ENCODE data around the gene KIF5C. TPM values are rescaled to one million over a fixed set of nuclear protein-coding genes. Genes with fewer than 3 reads are reported as not detected.

Gene KIF5C
- total RNA-seq, 4 donors from 2014 or later = 0.75 to 3.2 (median 2.3) TPM

- WGBS, 2 donors (ENCODE audit: low coverage in 1 of 2) = 83 to 91% methylated on average over 4 to 5 of the region's 5 CpGs
- Histone ChIP-seq H3K36me3 (no peaks in the 10 kb centered on the region), H3K27ac (no peak overlapping the region), H3K4me1 (no peaks in the 10 kb centered on the region), H3K4me3 (no peak overlapping the region), H3K9me3 (no peaks in the 10 kb centered on the region), H3K27me3 (no peaks in the 10 kb centered on the region)
- intact Hi-C loops (cut with DNase I; ENCODE audit: low total_unique reads) = no loop called here
- TF ChIP-seq, protein P1, sequence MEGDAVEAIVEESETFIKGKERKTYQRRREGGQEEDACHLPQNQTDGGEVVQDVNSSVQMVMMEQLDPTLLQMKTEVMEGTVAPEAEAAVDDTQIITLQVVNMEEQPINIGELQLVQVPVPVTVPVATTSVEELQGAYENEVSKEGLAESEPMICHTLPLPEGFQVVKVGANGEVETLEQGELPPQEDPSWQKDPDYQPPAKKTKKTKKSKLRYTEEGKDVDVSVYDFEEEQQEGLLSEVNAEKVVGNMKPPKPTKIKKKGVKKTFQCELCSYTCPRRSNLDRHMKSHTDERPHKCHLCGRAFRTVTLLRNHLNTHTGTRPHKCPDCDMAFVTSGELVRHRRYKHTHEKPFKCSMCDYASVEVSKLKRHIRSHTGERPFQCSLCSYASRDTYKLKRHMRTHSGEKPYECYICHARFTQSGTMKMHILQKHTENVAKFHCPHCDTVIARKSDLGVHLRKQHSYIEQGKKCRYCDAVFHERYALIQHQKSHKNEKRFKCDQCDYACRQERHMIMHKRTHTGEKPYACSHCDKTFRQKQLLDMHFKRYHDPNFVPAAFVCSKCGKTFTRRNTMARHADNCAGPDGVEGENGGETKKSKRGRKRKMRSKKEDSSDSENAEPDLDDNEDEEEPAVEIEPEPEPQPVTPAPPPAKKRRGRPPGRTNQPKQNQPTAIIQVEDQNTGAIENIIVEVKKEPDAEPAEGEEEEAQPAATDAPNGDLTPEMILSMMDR (IDR thresholded peaks at IDR 0.05) = no peak
- no peak for TF ChIP-seq EP300 (IDR thresholded peaks at IDR 0.05; ENCODE audit: low read depth)
- TF ChIP-seq POLR2AphosphoS5 (IDR thresholded peaks at IDR 0.05) = no peak
- TF ChIP-seq POLR2A (IDR thresholded peaks at IDR 0.05) = no peak
- in situ Hi-C loops (cut with MboI; ENCODE audit: low pct_ligation_motif_present in 1 of 4, low pct_unique_long_range_greater_than_20kb in 1 of 4, low sequenced_read_pairs in 3 of 4) = no loop called here
- DNase-seq = no peak
These were observed 60.8 kb downstream of the KIF5C start for GRCh38 chr2:148935791-148936190.

- in situ Hi-C loops (cut with MboI; ENCODE audit: low pct_ligation_motif_present in 1 of 4, low pct_unique_long_range_greater_than_20kb in 1 of 4, low sequenced_read_pairs in 3 of 4) (no loop called here), intact Hi-C loops (cut with DNase I; ENCODE audit: low total_unique reads) (no loop called here)
- no peaks in the 10 kb centered on the region for H3K9me3 ChIP-seq
- H3K4me3 ChIP-seq = no peak overlapping the region
- TF ChIP-seq, protein P1 (IDR thresholded peaks at IDR 0.05) = no peak
- TF ChIP-seq POLR2A (IDR thresholded peaks at IDR 0.05) = no peak
- TF ChIP-seq POLR2AphosphoS5 (IDR thresholded peaks at IDR 0.05) = no peak
- no peak for TF ChIP-seq EP300 (IDR thresholded peaks at IDR 0.05; ENCODE audit: low read depth)
- H3K27ac ChIP-seq = no peak overlapping the region
- WGBS, 2 donors (ENCODE audit: low coverage in 1 of 2) = 33 to 74% methylated on average over 1 to 8 of the region's 8 CpGs
- no peaks in the 10 kb centered on the region for H3K4me1 ChIP-seq
- H3K27me3 ChIP-seq = no peaks in the 10 kb centered on the region
- H3K36me3 ChIP-seq = no peaks in the 10 kb centered on the region
- DNase-seq = no peak
These were observed 61.9 kb downstream of the KIF5C start for GRCh38 chr2:148936857-148937450.

- no peak overlapping the region for H3K27ac ChIP-seq
- no peaks in the 10 kb centered on the region for H3K36me3 ChIP-seq
- no peak for DNase-seq
- H3K27me3 ChIP-seq = no peaks in the 10 kb centered on the region
- in situ Hi-C loops (cut with MboI; ENCODE audit: low pct_ligation_motif_present in 1 of 4, low pct_unique_long_range_greater_than_20kb in 1 of 4, low sequenced_read_pairs in 3 of 4) = no loop called here
- intact Hi-C loops (cut with DNase I; ENCODE audit: low total_unique reads) = no loop called here
- H3K4me1 ChIP-seq = no peaks in the 10 kb centered on the region
- no peaks in the 10 kb centered on the region for H3K9me3 ChIP-seq
- TF ChIP-seq POLR2AphosphoS5 (IDR thresholded peaks at IDR 0.05) (no peak), POLR2A (IDR thresholded peaks at IDR 0.05) (no peak), EP300 (IDR thresholded peaks at IDR 0.05; ENCODE audit: low read depth) (no peak)
- TF ChIP-seq, protein P1 (IDR thresholded peaks at IDR 0.05) = no peak
- no peak overlapping the region for H3K4me3 ChIP-seq
These were observed 64.2 kb downstream of the KIF5C start for GRCh38 chr2:148939271-148939670.

GRCh38 chr2:148943097-148943496 is 68.1 kb downstream of the KIF5C start:
- intact Hi-C loops (cut with DNase I; ENCODE audit: low total_unique reads) (no loop called here), in situ Hi-C loops (cut with MboI; ENCODE audit: low pct_ligation_motif_present in 1 of 4, low pct_unique_long_range_greater_than_20kb in 1 of 4, low sequenced_read_pairs in 3 of 4) (no loop called here)
- DNase-seq = no peak
- H3K36me3 ChIP-seq = no peaks in the 10 kb centered on the region
- no peak overlapping the region for H3K4me3 ChIP-seq
- H3K9me3 ChIP-seq = no peaks in the 10 kb centered on the region
- H3K27ac ChIP-seq = no peak overlapping the region
- no peaks in the 10 kb centered on the region for H3K27me3 ChIP-seq
- 65 to 70% methylated on average over 3 of the region's 3 CpGs for WGBS, 2 donors (ENCODE audit: low coverage in 1 of 2)
- no peaks in the 10 kb centered on the region for H3K4me1 ChIP-seq
- TF ChIP-seq, protein P1 (IDR thresholded peaks at IDR 0.05) = no peak
- TF ChIP-seq POLR2A (IDR thresholded peaks at IDR 0.05) = no peak
- no peak for TF ChIP-seq POLR2AphosphoS5 (IDR thresholded peaks at IDR 0.05)
- no peak for TF ChIP-seq EP300 (IDR thresholded peaks at IDR 0.05; ENCODE audit: low read depth)
